Fibroblast of peridontal ligament (primary cell): ENCODE measurements around the gene KLF6.
A peak's percentile ranks its signal among the peaks of the same experiment; 100 is the strongest.

ENCODE experiments used
- DNase-seq: peaks from one replicate; pipeline ENCODE4 v3.0.0-alpha.2; 2010; ENCODE audit errors: extremely low read depth

KLF6 gene

DNA sequence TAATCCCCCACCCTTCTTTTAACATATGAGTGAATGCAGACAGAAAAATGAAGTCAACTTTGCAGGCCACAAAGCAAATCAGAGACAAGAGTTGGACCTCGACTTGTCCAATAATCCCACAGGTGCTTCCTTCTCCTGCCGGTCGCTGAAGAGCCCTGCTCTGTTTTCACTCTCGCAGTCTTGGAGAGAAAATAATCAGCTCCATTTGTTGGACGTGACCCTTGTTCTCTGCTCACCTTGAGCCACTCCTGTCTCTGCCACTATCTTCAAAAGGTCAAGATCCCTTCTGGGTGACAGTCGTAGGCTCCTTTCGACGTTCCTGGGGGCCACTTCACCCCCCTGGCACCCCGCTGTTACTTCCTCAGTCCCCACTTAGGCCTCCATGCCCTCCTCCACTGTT lies 2.8 kb upstream of the KLF6 start:
- no peak for DNase-seq

- DNase-seq = no peak
These were observed 2.0 kb upstream of the KLF6 start for GRCh38 chr10:3787016-3787400.

DNA sequence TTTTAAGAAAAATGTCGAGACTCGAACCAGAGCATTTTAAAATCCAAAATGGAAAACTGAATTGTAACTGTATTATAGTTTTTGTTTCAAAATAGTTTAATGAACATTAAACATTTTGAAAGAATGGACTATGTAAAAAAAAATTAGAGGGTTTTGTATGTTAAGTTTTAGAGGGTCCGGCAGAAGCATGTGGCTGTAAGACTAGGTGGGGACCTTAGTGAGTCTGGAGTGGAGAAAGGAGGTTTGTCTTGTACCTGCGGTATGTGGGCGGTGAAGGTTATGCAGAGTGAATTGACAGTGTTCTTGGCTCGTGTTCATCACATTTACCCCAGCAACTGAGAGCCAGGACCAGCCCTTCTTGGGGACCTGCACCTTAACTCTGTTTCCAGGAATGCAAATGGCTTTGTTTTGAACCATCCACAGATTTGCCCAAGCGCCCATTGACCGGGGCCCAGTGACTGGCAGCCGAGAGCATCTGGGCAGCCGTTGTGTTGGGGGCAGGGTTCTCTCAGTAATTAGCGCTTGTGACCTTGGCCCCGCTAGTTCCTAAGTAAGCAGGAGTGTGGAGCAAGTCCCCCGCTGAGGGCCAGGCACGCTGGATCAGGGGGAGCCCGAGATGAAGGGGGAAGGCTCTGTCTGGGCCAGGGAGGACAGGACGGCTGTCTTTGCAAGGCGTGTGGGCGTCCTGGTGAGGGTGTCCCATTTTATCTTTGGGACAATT lies 1.4 kb upstream of the KLF6 start:
- no peak for DNase-seq

DNA sequence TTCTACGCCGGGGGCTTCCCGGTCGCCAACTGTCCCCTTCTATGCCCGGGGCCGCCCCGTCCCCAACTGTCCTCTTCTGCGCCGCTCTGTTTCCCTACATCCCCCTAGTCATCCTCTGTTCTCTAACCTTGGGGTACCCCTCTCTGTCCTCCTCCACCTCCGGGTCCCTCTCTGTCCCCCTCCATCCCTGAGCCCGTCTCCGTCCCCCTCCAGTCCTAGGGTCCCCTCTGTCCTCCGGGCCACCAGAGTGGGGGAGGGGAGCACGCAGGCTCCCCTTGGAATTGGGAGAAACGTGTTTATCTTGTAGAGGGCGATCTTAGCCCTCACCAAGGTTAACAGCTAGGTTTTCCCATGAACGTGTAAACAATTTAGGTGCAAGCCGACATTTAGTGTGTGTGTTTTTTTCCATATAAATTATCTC lies 852 bp upstream of the KLF6 start:
- peak; percentile 61 for DNase-seq

DNA sequence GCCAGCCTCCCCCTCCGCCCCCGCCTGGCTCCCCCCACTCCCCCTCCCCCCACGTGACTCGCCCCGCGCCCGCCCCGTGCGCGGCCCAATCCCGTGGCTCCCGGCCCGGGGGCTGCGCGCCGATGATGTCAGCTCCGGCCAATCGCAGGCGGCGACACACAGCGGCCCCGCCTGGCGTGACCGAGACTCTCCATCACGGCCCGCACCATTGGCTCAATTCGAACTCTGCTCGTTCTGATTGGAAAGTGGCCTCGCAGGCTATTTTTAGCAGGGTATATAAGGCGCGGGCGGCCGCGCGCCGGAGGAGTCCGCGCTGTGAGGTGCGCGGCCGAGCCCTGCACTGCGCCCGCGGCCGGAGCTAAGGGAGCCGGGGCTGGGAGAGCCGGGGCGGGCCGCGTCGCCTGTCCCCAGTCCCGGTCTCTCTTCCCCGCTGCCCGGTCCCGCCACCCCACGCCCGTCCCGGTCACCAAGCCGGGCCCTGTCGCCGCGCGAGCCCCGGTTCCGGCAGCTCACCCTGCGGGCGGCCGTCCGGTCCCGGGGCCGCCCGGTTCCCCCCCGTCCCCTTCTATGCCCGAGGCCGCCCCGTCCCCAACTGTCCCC lies 342 bp upstream of the KLF6 start:
- DNase-seq = peak; percentile 98

GRCh38 chr10:3783682-3784432 lies 1.2 kb downstream of the KLF6 start:
- DNase-seq = peak; percentile 88

DNA sequence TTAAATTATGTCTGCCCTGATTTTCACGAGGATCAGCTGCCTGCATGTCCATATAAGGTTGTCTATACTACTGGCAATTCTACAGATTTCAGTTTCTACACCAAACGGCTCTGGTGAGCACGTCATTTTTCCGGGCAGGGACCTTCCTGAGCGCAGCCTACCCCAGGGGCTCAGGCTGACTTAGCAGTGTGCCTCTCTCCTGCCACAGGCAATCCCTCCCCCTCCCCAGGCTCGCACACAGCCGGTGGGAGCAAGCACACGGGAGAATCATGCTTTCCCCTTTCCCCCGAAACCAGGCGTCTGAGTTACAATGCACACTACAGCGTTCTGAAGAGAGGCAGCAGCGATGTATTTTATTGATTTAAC lies 1.7 kb downstream of the KLF6 start:
- DNase-seq = peak; percentile 89

GRCh38 chr10:3782451-3783315 lies 2.3 kb downstream of the KLF6 start:
- DNase-seq = peak; percentile 98

GRCh38 chr10:3782146-3782450 lies 2.9 kb downstream of the KLF6 start:
- peak; percentile 85 for DNase-seq

DNA sequence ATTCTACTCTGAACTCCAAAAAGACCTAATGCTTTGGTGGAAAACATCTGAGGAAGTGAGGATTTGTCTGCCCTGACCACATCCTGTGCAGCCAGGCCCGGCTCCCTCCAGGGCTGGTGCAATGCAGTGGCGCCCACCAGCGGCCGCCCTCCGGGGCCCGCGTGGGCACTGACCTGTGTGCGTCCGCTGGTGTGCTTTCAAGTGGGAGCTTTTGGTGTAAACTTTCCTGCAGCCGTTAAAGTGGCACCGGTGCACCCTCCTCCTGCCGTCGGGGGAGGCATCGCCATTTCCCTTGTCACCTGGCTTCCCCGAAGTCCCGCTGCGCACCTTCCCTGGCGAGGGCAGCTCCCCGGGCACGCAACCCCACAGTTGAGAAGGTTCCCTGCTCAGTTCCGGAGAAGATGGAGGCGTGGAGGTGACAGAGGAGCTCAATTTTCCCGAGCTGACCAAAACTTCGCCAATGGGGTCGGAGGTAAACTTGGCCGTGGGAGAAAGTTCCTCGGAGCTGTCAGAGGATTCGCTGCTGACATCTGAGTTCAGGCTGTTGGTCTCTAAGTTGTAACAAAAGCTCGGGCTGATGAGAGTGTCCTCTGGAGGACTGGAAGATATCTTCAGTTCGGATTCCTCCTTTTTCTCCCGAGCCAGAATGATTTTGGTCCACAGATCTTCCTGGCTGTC lies 3.4 kb downstream of the KLF6 start:
- peak; percentile 78 for DNase-seq

DNA sequence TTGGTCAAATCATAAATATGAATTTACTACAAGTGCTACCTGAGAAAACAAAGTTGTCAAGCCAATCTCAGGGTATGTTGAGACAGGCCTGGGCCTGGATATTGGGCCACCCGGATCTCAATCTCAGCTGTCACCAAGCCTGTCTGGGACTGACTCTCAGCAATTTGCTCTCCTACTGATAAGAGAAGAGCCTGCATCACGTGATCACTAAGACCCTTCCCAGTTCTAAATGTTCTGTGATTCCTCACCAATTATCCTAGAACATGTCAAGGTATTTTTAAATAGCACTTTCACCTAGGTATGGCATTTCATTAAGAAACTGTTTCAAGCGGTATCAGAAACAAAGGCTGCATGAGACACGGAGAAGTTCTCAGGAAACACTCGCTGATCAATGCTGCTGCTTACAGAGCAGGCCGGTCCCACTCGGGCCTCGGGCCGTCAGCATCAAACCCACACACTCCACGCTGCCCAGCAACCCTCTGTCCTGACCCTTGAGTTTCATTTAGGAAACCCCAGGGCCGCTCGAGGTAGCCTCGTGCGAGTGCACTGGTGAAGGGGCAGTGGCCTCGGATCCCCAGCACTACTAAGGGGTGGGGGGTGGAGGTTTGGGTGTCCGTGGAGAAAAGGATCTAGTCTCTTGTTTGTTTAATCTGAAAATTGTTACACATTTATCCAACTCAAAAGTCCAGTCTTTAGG lies 4.1 kb downstream of the KLF6 start:
- DNase-seq = peak; percentile 50

- peak; percentile 67 for DNase-seq
These were observed 4.8 kb downstream of the KLF6 start for GRCh38 chr10:3780021-3780770.

GRCh38 chr10:3779158-3779741 lies 5.8 kb downstream of the KLF6 start:
- peak; percentile 84 for DNase-seq

DNA sequence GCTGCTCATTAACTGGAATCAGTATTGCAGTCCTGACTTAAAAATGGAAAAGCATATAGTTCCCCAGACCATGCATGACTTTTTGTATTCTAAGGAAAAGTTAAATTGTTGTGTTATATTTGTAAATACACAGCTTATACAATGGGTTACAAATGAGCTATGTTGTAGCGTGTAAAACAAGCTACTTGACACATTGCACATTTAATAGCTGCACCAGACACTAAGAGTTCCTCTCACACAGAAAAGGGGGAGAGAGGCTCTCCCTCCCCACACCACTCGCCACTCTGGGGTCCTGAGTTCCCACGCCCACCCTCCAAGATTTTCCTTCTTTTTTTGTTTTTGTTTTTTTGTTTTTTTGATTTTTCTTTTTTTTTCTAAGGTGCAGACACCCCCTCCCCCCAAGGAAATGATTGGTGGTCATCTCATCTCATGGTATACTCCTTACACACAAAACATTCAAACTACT lies 6.3 kb downstream of the KLF6 start:
- DNase-seq = peak; percentile 53

GRCh38 chr10:3777981-3778691 lies 6.9 kb downstream of the KLF6 start:
- DNase-seq = peak; percentile 54

- peak; percentile 97 for DNase-seq
These were observed 8.0 kb downstream of the KLF6 start for GRCh38 chr10:3776796-3777571.

- DNase-seq = peak; percentile 42
These were observed 9.1 kb downstream of the KLF6 start for GRCh38 chr10:3775696-3776551.
